Cardiac muscle cell (in vitro differentiated cells and primary cell): Measurements from ENCODE around the gene PFN1. TPM values are rescaled to one million over a fixed set of nuclear protein-coding genes. Genes with fewer than 3 reads are reported as not detected.

Source experiments
- DNase-seq, 2 donors: peaks; one replicate each; pipeline versions ENCODE4 v3.0.0 to v3.0.0-alpha.2; 2010 to 2017; ENCODE audit warnings: low read depth in 1 of 2, low spot score in 1 of 2
- H3K27ac ChIP-seq: fragments of 200-600 bp; sonication (generic); 2 replicates; pipeline ENCODE4 v1.5.1; 2016
- H3K27me3 ChIP-seq: fragments of 200-600 bp; sonication (generic); 2 replicates; pipeline ENCODE4 v1.6.0; 2016; ENCODE audit warnings: control low read depth
- H3K36me3 ChIP-seq: fragments of 200-600 bp; sonication (generic); 2 replicates; pipeline ENCODE4 v1.5.1; 2016; ENCODE audit warnings: control low read depth
- H3K4me1 ChIP-seq: fragments of 200-600 bp; sonication (generic); 2 replicates; pipeline ENCODE4 v1.8.1; 2017; ENCODE audit warnings: low read depth, mild to moderate bottlenecking, mixed run types
- H3K4me3 ChIP-seq: fragments of 200-600 bp; sonication (generic); 2 replicates; pipeline ENCODE4 v1.5.1; 2016; ENCODE audit warnings: mild to moderate bottlenecking
- H3K9me3 ChIP-seq: fragments of 200-600 bp; sonication (generic); 2 replicates; pipeline ENCODE4 v1.5.1; 2017; ENCODE audit warnings: low read depth, mild to moderate bottlenecking, control low read depth
- polyA plus RNA-seq: library from polyadenylated mRNA; unstranded; fragments of >200 nt; fragmentation: Nextera tagmentation; extraction: Ambion mirVana; gene quantifications from 2 replicates; pipeline ENCODE4 v1.2.1, GENCODE V29; 2016
- total RNA-seq: library from RNA; depleted of rRNA; stranded (reverse); fragments of >200 nt; gene quantifications from 2 replicates; pipeline ENCODE4 v1.2.3, GENCODE V29; 2016
- TF ChIP-seq, protein P1 (sequence below): IDR thresholded peaks from 2 replicates; pipeline ENCODE4 v1.5.1; 2012; ENCODE audit warnings: low read depth, mild to moderate bottlenecking, low read length

Gene PFN1
- total and polyA plus RNA-seq, 2 experiments from 2014 or later = 1,337 to 1,476 TPM

DNA sequence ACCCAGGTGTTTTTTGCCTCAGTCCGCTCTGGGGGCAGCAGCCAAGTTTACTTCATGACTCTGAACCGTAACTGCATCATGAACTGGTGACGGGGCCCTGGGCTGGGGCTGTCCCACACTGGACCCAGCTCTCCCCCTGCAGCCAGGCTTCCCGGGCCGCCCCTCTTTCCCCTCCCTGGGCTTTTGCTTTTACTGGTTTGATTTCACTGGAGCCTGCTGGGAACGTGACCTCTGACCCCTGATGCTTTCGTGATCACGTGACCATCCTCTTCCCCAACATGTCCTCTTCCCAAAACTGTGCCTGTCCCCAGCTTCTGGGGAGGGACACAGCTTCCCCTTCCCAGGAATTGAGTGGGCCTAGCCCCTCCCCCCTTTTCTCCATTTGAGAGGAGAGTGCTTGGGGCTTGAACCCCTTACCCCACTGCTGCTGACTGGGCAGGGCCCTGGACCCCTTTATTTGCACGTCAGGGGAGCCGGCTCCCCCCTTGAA is 51.1 kb downstream of the PFN1 start:
- Histone ChIP-seq H3K36me3 (peaks cover 5% of the 10 kb centered on the region), H3K27ac (no peak overlapping the region), H3K4me3 (no peak overlapping the region), H3K4me1 (no peaks in the 10 kb centered on the region), H3K9me3 (no peaks in the 10 kb centered on the region), H3K27me3 (no peaks in the 10 kb centered on the region)
- DNase-seq = no peak
- TF ChIP-seq, protein P1, sequence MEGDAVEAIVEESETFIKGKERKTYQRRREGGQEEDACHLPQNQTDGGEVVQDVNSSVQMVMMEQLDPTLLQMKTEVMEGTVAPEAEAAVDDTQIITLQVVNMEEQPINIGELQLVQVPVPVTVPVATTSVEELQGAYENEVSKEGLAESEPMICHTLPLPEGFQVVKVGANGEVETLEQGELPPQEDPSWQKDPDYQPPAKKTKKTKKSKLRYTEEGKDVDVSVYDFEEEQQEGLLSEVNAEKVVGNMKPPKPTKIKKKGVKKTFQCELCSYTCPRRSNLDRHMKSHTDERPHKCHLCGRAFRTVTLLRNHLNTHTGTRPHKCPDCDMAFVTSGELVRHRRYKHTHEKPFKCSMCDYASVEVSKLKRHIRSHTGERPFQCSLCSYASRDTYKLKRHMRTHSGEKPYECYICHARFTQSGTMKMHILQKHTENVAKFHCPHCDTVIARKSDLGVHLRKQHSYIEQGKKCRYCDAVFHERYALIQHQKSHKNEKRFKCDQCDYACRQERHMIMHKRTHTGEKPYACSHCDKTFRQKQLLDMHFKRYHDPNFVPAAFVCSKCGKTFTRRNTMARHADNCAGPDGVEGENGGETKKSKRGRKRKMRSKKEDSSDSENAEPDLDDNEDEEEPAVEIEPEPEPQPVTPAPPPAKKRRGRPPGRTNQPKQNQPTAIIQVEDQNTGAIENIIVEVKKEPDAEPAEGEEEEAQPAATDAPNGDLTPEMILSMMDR = no peak

DNA sequence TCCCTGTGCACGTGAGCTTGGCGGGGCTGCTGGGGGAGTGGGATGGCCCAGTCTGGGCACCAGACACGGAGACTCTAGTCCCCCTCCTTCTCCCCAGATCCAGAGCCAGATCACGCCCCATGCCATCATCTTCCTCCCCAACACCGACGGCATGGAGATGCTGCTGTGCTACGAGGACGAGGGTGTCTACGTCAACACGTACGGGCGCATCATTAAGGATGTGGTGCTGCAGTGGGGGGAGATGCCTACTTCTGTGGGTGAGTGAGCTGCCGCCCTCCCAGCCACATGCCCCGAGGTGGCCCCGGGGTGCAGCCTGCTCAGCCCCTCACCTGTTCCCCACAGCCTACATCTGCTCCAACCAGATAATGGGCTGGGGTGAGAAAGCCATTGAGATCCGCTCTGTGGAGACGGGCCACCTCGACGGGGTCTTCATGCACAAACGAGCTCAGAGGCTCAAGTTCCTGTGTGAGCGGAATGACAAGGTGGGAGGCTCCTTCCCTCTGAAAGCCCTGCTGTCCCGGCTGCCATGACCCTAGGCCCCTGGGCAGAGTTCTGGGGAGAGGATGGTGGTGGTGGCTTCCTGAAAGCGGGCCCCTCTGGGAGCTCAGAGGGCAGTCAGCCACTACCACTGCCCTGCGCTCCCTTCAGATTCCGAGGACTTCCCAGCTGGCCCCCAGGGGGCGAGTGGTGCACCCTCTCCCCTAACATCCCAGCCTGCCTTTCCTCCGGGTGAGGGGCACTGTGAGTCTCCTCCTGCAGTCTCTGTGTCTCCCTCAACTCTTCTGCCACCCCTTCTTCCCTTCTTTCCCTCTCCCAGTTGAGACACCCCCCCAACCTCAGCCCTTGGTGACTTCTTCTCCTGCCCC is 51.8 kb downstream of the PFN1 start:
- TF ChIP-seq, protein P1 = no peak
- Histone ChIP-seq H3K27ac (no peak overlapping the region), H3K9me3 (no peaks in the 10 kb centered on the region), H3K4me1 (no peaks in the 10 kb centered on the region), H3K27me3 (no peaks in the 10 kb centered on the region), H3K36me3 (peaks cover 8% of the 10 kb centered on the region), H3K4me3 (no peak overlapping the region)
- no peak for DNase-seq

DNA sequence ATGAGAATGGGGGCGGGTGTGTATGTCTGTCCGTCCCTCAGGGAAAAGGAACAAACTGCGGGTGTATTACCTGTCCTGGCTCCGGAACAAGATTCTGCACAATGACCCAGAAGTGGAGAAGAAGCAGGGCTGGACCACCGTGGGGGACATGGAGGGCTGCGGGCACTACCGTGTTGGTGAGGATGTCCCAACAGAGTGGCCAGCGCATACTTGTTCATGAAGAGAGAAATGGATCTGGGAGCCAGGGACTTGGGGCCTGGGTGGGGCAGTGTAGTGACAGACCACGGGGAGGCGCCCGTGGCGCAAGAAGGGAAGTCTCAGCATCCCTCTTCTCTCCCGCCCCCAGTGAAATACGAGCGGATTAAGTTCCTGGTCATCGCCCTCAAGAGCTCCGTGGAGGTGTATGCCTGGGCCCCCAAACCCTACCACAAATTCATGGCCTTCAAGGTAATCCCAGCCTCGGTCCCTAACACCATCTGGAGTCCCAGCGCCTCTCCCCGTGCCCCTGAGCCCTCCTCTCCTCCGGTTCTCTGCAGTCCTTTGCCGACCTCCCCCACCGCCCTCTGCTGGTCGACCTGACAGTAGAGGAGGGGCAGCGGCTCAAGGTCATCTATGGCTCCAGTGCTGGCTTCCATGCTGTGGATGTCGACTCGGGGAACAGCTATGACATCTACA is 52.5 kb downstream of the PFN1 start:
- Histone ChIP-seq H3K27ac (no peak overlapping the region), H3K36me3 (peaks cover 10% of the 10 kb centered on the region), H3K27me3 (no peaks in the 10 kb centered on the region), H3K4me1 (no peaks in the 10 kb centered on the region), H3K4me3 (no peak overlapping the region), H3K9me3 (no peaks in the 10 kb centered on the region)
- peak in 1 of 2 donors; percentile 38 for DNase-seq
- TF ChIP-seq, protein P1 = no peak

Other genes with a start within 250 kb of the PFN1 start
- 47.3 and 63.2 TPM in 2 replicates for gene PELP1, start 244.4 kb downstream of the PFN1 start, total RNA-seq
- 52.6 and 77.7 TPM in 2 replicates for gene PELP1, start 244.4 kb downstream of the PFN1 start, polyA plus RNA-seq
- gene ARRB2, start 237.9 kb downstream of the PFN1 start, total RNA-seq = 14.4 and 17.3 TPM in 2 replicates
- 23.3 and 33.0 TPM in 2 replicates for gene ARRB2, start 237.9 kb downstream of the PFN1 start, polyA plus RNA-seq
- 36.8 and 47.7 TPM in 2 replicates for gene MED11, start 217.1 kb downstream of the PFN1 start, total RNA-seq
- 39.1 and 40.8 TPM in 2 replicates for gene MED11, start 217.1 kb downstream of the PFN1 start, polyA plus RNA-seq
- not detected in 2 replicates for gene ZMYND15, start 208.7 kb downstream of the PFN1 start, total RNA-seq
- not detected in 2 replicates for gene ZMYND15, start 208.7 kb downstream of the PFN1 start, polyA plus RNA-seq
- gene CXCL16, start 208.6 kb downstream of the PFN1 start, total RNA-seq = 0.60 and 0.66 TPM in 2 replicates
- gene CXCL16, start 208.6 kb downstream of the PFN1 start, polyA plus RNA-seq = 0.89 and 1.2 TPM in 2 replicates
- not detected in 2 replicates for gene TM4SF5, start 176.6 kb downstream of the PFN1 start, total RNA-seq
- gene TM4SF5, start 176.6 kb downstream of the PFN1 start, polyA plus RNA-seq = not detected in 2 replicates
- 0.78 and 2.2 TPM in 2 replicates for gene VMO1, start 162.2 kb downstream of the PFN1 start, total RNA-seq
- gene VMO1, start 162.2 kb downstream of the PFN1 start, polyA plus RNA-seq = 1.1 and 1.2 TPM in 2 replicates
- not detected in 2 replicates for gene GLTPD2, start 159.6 kb downstream of the PFN1 start, total RNA-seq
- gene GLTPD2, start 159.6 kb downstream of the PFN1 start, polyA plus RNA-seq = 4.1 and 5.4 TPM in 2 replicates
- 136 and 260 TPM in 2 replicates for gene PSMB6, start 152.4 kb downstream of the PFN1 start, total RNA-seq
- 409 and 580 TPM in 2 replicates for gene PSMB6, start 152.4 kb downstream of the PFN1 start, polyA plus RNA-seq
- gene PLD2, start 141.4 kb downstream of the PFN1 start, total RNA-seq = 15.0 and 18.3 TPM in 2 replicates
- gene PLD2, start 141.4 kb downstream of the PFN1 start, polyA plus RNA-seq = 12.4 and 16.8 TPM in 2 replicates
- 31.3 and 47.7 TPM in 2 replicates for gene MINK1, start 115.2 kb downstream of the PFN1 start, total RNA-seq
- gene MINK1, start 115.2 kb downstream of the PFN1 start, polyA plus RNA-seq = 27.1 and 35.9 TPM in 2 replicates
- 1.7 and 7.4 TPM in 2 replicates for gene C17orf107, start 49.0 kb downstream of the PFN1 start, total RNA-seq
- 1.3 and 1.6 TPM in 2 replicates for gene C17orf107, start 49.0 kb downstream of the PFN1 start, polyA plus RNA-seq
- gene CHRNE, start 45.4 kb downstream of the PFN1 start, total RNA-seq = 0.35 and 1.5 TPM in 2 replicates
- 0.32 and 1.1 TPM in 2 replicates for gene CHRNE, start 45.4 kb downstream of the PFN1 start, polyA plus RNA-seq
- not detected in 2 replicates for gene GP1BA, start 16.3 kb downstream of the PFN1 start, total RNA-seq
- 0.61 and 0.81 TPM in 2 replicates for gene GP1BA, start 16.3 kb downstream of the PFN1 start, polyA plus RNA-seq
- gene SLC25A11, start 8.5 kb downstream of the PFN1 start, total RNA-seq = 118 and 127 TPM in 2 replicates
- gene SLC25A11, start 8.5 kb downstream of the PFN1 start, polyA plus RNA-seq = 223 and 229 TPM in 2 replicates
- 67.4 and 73.4 TPM in 2 replicates for gene RNF167, start 8.3 kb downstream of the PFN1 start, total RNA-seq
- gene RNF167, start 8.3 kb downstream of the PFN1 start, polyA plus RNA-seq = 71.4 and 77.1 TPM in 2 replicates
- gene ENO3, start 2.6 kb upstream of the PFN1 start, total RNA-seq = 595 and 1,068 TPM in 2 replicates
- 955 and 1,853 TPM in 2 replicates for gene ENO3, start 2.6 kb upstream of the PFN1 start, polyA plus RNA-seq
- gene SPAG7, start 19.3 kb upstream of the PFN1 start, total RNA-seq = 199 and 227 TPM in 2 replicates
- gene SPAG7, start 19.3 kb upstream of the PFN1 start, polyA plus RNA-seq = 394 and 399 TPM in 2 replicates
- 10.5 and 11.6 TPM in 2 replicates for gene CAMTA2, start 39.1 kb upstream of the PFN1 start, total RNA-seq
- gene CAMTA2, start 39.1 kb upstream of the PFN1 start, polyA plus RNA-seq = 17.8 and 18.3 TPM in 2 replicates
- gene INCA1, start 49.0 kb upstream of the PFN1 start, total RNA-seq = 1.9 and 6.7 TPM in 2 replicates
- 6.4 and 6.9 TPM in 2 replicates for gene INCA1, start 49.0 kb upstream of the PFN1 start, polyA plus RNA-seq
- gene KIF1C, start 49.4 kb upstream of the PFN1 start, total RNA-seq = 57.9 and 65.8 TPM in 2 replicates
- gene KIF1C, start 49.4 kb upstream of the PFN1 start, polyA plus RNA-seq = 62.9 and 67.1 TPM in 2 replicates
- gene SLC52A1, start 86.9 kb upstream of the PFN1 start, total RNA-seq = not detected in 2 replicates
- 0.16 TPM in 1 of 2 replicates, not detected in the other for gene SLC52A1, start 86.9 kb upstream of the PFN1 start, polyA plus RNA-seq
- 0.21 and 0.95 TPM in 2 replicates for gene ZFP3, start 129.9 kb upstream of the PFN1 start, total RNA-seq
- gene ZFP3, start 129.9 kb upstream of the PFN1 start, polyA plus RNA-seq = 1.5 and 2.4 TPM in 2 replicates
- 14.2 and 21.0 TPM in 2 replicates for gene ZNF232, start 163.3 kb upstream of the PFN1 start, total RNA-seq
- 13.8 and 18.2 TPM in 2 replicates for gene ZNF232, start 163.3 kb upstream of the PFN1 start, polyA plus RNA-seq
- 0.03 TPM in 1 of 2 replicates, not detected in the other for gene USP6, start 167.5 kb upstream of the PFN1 start, total RNA-seq
- 0.53 and 0.54 TPM in 2 replicates for gene USP6, start 167.5 kb upstream of the PFN1 start, polyA plus RNA-seq
- 23.3 and 30.6 TPM in 2 replicates for gene ZNF594, start 243.3 kb upstream of the PFN1 start, total RNA-seq
- 13.6 and 16.2 TPM in 2 replicates for gene ZNF594, start 243.3 kb upstream of the PFN1 start, polyA plus RNA-seq